GM18873 (cell line): Measurements from ENCODE around the gene DUOX2.
"Not testable (repeated sequence)": the region's sequence is repeated elsewhere in the genome, so short reads cannot be mapped to it uniquely, and the experiment has no call there.

Experiments
- ATAC-seq: cut with Tn5 transposase; IDR thresholded peaks from one replicate; pipeline ENCODE4 v1.9.1; 2021; ENCODE audit warnings: mild to moderate bottlenecking, moderate library complexity, moderate number of reproducible peaks; ENCODE audit not compliant: unreplicated experiment, low FRiP score

The DUOX2 gene

GRCh38 chr15:45139770-45140169, 25.8 kb upstream of the DUOX2 start:
- no peak for ATAC-seq

- no peak for ATAC-seq
Measured at GRCh38 chr15:45138814-45139765, 25.1 kb upstream of the DUOX2 start.

- no peak for ATAC-seq
Measured at GRCh38 chr15:45137703-45138102, 23.7 kb upstream of the DUOX2 start.

GRCh38 chr15:45136378-45136764, 22.4 kb upstream of the DUOX2 start:
- ATAC-seq: no peak

GRCh38 chr15:45135705-45136377, 21.9 kb upstream of the DUOX2 start:
- ATAC-seq: not testable (repeated sequence)

GRCh38 chr15:45134682-45135604, 21.0 kb upstream of the DUOX2 start:
- ATAC-seq: no peak

GRCh38 chr15:45134046-45134445, 20.1 kb upstream of the DUOX2 start:
- no peak for ATAC-seq

- ATAC-seq: no peak
Measured at GRCh38 chr15:45133561-45133920, 19.6 kb upstream of the DUOX2 start.

GRCh38 chr15:45132844-45133560, 19.0 kb upstream of the DUOX2 start:
- no peak for ATAC-seq

GRCh38 chr15:45131510-45131909, 17.5 kb upstream of the DUOX2 start:
- no peak for ATAC-seq

- no peak for ATAC-seq
Measured at GRCh38 chr15:45130291-45131000, 16.5 kb upstream of the DUOX2 start.

- no peak for ATAC-seq
Measured at GRCh38 chr15:45129651-45130129, 15.7 kb upstream of the DUOX2 start, which contains the start of the genes DUOX1 and DUOXA1. Gene DUOX1, plus strand, starts transcription at chr15:45129994. Its CDS starts 1,973 bp downstream, at chr15:45131967. Gene DUOXA1, minus strand, starts transcription at chr15:45129879. Its CDS starts 6,865 bp downstream, at chr15:45123014.

- no peak for ATAC-seq
Measured at GRCh38 chr15:45128971-45129639, 15.1 kb upstream of the DUOX2 start.

- ATAC-seq: no peak
Measured at GRCh38 chr15:45126535-45127158, 12.7 kb upstream of the DUOX2 start.

- no peak for ATAC-seq
Measured at GRCh38 chr15:45123397-45123796, 9.4 kb upstream of the DUOX2 start.

- no peak for ATAC-seq
Measured at GRCh38 chr15:45122719-45123118, 8.7 kb upstream of the DUOX2 start.

GRCh38 chr15:45121706-45122417, 7.9 kb upstream of the DUOX2 start:
- ATAC-seq: no peak
